Esophagus muscularis mucosa (tissue), 4 donors: Measurements from ENCODE around the gene LAMTOR2. TPM values are rescaled to one million over a fixed set of nuclear protein-coding genes. Genes with fewer than 3 reads are reported as not detected.

ENCODE experiments used
- DNase-seq: peaks from one replicate; pipeline ENCODE4 v3.0.0-alpha.2; 2017; ENCODE audit errors: extremely low spot score
- H3K27ac ChIP-seq, 4 donors: fragments of 200-600 bp; sonication (generic); replicated peaks in 1 of 4; 1 replicate in 3 of 4; 2 replicates in 1 of 4; pipeline ENCODE4 v1.5.1; 2016 to 2019; ENCODE audit warnings: mild to moderate bottlenecking in 1 of 4
- H3K27me3 ChIP-seq, 4 donors: fragments of 200-600 bp; sonication (generic); one replicate each; pipeline versions ENCODE4 v1.5.1 to v1.6.0; 2016 to 2019
- H3K36me3 ChIP-seq, 4 donors: fragments of 200-600 bp; sonication (generic); one replicate each; pipeline ENCODE4 v1.5.1; 2016 to 2019
- H3K4me1 ChIP-seq, 4 donors: fragments of 200-600 bp; sonication (generic); one replicate each; pipeline ENCODE4 v1.5.1; 2016 to 2019
- H3K4me3 ChIP-seq, 4 donors: fragments of 200-600 bp; sonication (generic); 1 replicate in 2 of 4; 2 replicates in 2 of 4; pipeline ENCODE4 v1.5.1; 2016 to 2019; ENCODE audit warnings: mild to moderate bottlenecking in 4 of 4, moderate library complexity in 1 of 4
- H3K9me3 ChIP-seq, 4 donors: fragments of 200-600 bp; sonication (generic); 1 replicate in 3 of 4; 2 replicates in 1 of 4; pipeline ENCODE4 v1.5.1; 2016 to 2019
- CTCF ChIP-seq, 3 experiments: fragments of 200-600 bp in 2 of 3; fragments of 450-650 bp in 1 of 3; sonication (generic) in 2 of 3; IDR thresholded peaks; one replicate each; pipeline ENCODE4 v1.5.1; 2017 to 2019; ENCODE audit warnings: antibody characterized with exemption in 3 of 3, mild to moderate bottlenecking in 2 of 3, moderate library complexity in 1 of 3
- EP300 ChIP-seq: sonication (generic); formaldehyde crosslinking; IDR thresholded peaks from one replicate; pipeline ENCODE4 v1.6.1; 2017; ENCODE audit warnings: antibody characterized with exemption
- POLR2A ChIP-seq: fragments of 450-650 bp; IDR thresholded peaks from one replicate; pipeline ENCODE4 v1.6.1; 2017; ENCODE audit warnings: antibody characterized with exemption, moderate library complexity, mild to moderate bottlenecking, low read depth
- POLR2AphosphoS5 ChIP-seq, 2 donors: sonication (generic); formaldehyde crosslinking; IDR thresholded peaks; one replicate each; pipeline ENCODE4 v1.6.1; 2017; ENCODE audit warnings: antibody characterized with exemption in 2 of 2
- WGBS: methylation state at CpG from one replicate; pipeline ENCODE4 v1.1.5; 2018; 5-methylcytosine and 5-hydroxymethylcytosine counted together
- intact Hi-C: fragments of 100-400 bp; cut with DNase I; formaldehyde crosslinking; loops from one replicate; pipeline ENCODE4 v1.15.1; 2023
- total RNA-seq, 4 donors: library from RNA; depleted of rRNA; stranded (reverse); fragments of >200 nt; gene quantifications; one replicate each; pipeline versions ENCODE4 v1.1.0 to v1.2.1, GENCODE V29; 2016

LAMTOR2 gene
- total RNA-seq, 4 donors from 2014 or later, result 59.3 to 106 (median 75.5) TPM

- TF ChIP-seq POLR2A (no peak), CTCF (IDR thresholded peaks at IDR 0.05) (no peak), EP300 (no peak), POLR2AphosphoS5 (IDR thresholded peaks at IDR 0.05) (no peak)
- Histone ChIP-seq H3K4me1 (peaks cover 30 to 53% (median 39%) of the 10 kb centered on the region in 4 donors), H3K27ac (no peak overlapping the region), H3K4me3 (no peak overlapping the region), H3K36me3 (no peaks in the 10 kb centered on the region), H3K27me3 (no peaks in the 10 kb centered on the region), H3K9me3 (no peaks in the 10 kb centered on the region)
- DNase-seq, result no peak
- 21% methylated on average over 1 of the region's 1 CpG for WGBS
- intact Hi-C loops, result no loop called here
Observed at GRCh38 chr1:156086256-156086662, 31.7 kb downstream of the LAMTOR2 start.

GRCh38 chr1:156089704-156090103, 35.1 kb downstream of the LAMTOR2 start:
- Histone ChIP-seq H3K4me3 (no peak overlapping the region), H3K27me3 (no peaks in the 10 kb centered on the region), H3K27ac (peak overlapping the region in 1 of 4 donors; percentile 26), H3K4me1 (peaks cover 13 to 23% (median 16%) of the 10 kb centered on the region in 4 donors), H3K36me3 (no peaks in the 10 kb centered on the region), H3K9me3 (no peaks in the 10 kb centered on the region)
- intact Hi-C loops, result loop anchor here (2.0 kb wide), 1 partner anchor 135 kb away; no protein-coding TSS in a partner anchor
- 72% methylated on average over 4 of the region's 6 CpGs for WGBS
- TF ChIP-seq POLR2AphosphoS5 (IDR thresholded peaks at IDR 0.05) (no peak), EP300 (no peak), CTCF (IDR thresholded peaks at IDR 0.05) (no peak), POLR2A (no peak)
- no peak for DNase-seq

- no peaks in the 10 kb centered on the region for H3K27me3 ChIP-seq
- H3K9me3 ChIP-seq, result no peaks in the 10 kb centered on the region
- WGBS, result 33% methylated on average over 5 of the region's 5 CpGs
- no peak for TF ChIP-seq EP300
- no peak for TF ChIP-seq POLR2AphosphoS5 (IDR thresholded peaks at IDR 0.05)
- no peak for TF ChIP-seq CTCF (IDR thresholded peaks at IDR 0.05)
- no peak for TF ChIP-seq POLR2A
- H3K4me1 ChIP-seq, result peaks cover 13 to 23% (median 16%) of the 10 kb centered on the region in 4 donors
- no peaks in the 10 kb centered on the region for H3K36me3 ChIP-seq
- intact Hi-C loops, result loop anchor here (2.0 kb wide), 1 partner anchor 135 kb away; no protein-coding TSS in a partner anchor
- no peak overlapping the region for H3K27ac ChIP-seq
- H3K4me3 ChIP-seq, result no peak overlapping the region
- no peak for DNase-seq
Observed at GRCh38 chr1:156090138-156090839, 35.7 kb downstream of the LAMTOR2 start.

- WGBS, result 0% methylated on average over 4 of the region's 14 CpGs
- DNase-seq, result peak; percentile 96
- H3K27ac ChIP-seq, result no peak overlapping the region
Observed at GRCh38 chr1:156090840-156091188, 36.2 kb downstream of the LAMTOR2 start.

More at GRCh38 chr1:156090840-156091188, 36.2 kb downstream of the LAMTOR2 start:
- no peak overlapping the region for H3K4me3 ChIP-seq
- intact Hi-C loops, result loop anchor here (2.0 kb wide), 1 partner anchor 134 kb away; no protein-coding TSS in a partner anchor
- no peaks in the 10 kb centered on the region for H3K9me3 ChIP-seq
- H3K36me3 ChIP-seq, result no peaks in the 10 kb centered on the region
- TF ChIP-seq CTCF (IDR thresholded peaks at IDR 0.05) (peak; percentile 79 to 84 (median 82)), POLR2AphosphoS5 (IDR thresholded peaks at IDR 0.05) (peak in 1 of 2 donors; percentile 48), EP300 (no peak), POLR2A (no peak)
- H3K4me1 ChIP-seq, result peaks cover 15 to 23% (median 19%) of the 10 kb centered on the region in 4 donors
- no peaks in the 10 kb centered on the region for H3K27me3 ChIP-seq
